Epithelial cell of umbilical artery (primary cell): ENCODE data around the gene XKR3. TPM values are rescaled to one million over a fixed set of nuclear protein-coding genes. Genes with fewer than 3 reads are reported as not detected.

ENCODE experiments used
- total RNA-seq: library from RNA; depleted of rRNA; stranded (reverse); fragments of >200 nt; gene quantifications from 2 replicates; pipeline ENCODE4 v1.2.3, GENCODE V29; 2014

The XKR3 gene
- not detected in 2 replicates for total RNA-seq

DNA sequence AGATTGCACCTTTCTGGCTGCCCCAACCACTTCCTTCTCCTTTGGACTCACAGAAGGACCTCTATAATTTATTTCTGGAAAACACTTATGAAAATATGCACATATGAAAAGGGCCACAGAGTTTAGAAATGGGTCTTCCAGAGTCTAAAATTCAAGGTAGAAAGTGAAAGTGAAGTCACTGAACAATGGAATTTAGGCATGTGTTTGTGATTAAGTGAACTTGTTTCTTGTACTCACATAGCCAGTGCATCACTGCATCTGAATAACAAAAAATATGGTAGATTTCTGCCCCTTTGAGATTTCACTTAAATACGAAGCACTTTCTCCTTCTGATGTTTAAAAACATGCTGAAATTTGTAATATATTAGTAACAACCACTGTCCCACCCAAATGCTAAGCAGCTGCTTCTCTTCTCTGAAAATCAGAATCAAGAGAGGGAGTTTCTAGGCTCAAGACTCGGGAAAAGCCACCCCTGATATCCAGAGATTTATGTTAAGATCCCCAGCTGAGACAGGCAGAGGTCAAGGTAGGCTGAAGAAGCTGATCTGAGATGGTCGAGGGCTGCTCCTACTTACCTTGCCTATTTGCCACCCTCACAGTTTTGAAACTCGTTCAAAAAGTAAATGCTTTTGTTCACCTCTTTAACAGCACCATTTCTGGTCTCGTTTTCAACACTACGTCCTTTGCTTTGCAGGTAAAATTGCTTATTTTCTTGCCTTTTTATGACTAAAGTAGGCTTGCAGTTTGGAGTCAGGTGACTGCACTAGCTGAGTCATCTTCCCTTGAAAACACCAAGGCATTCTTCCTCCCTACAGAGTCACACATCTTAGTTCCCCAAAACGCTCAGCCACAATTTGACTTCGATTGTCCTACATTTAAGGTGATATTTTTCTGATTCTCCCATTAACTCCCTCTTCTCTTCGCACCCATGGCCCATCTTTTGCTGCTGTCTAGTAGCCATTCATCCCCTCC, at the start of gene XKR3:
Gene XKR3 (minus strand): TSS at position 696 of the 972 bp plus-strand sequence. CDS start 17,338 bp downstream, outside the sequence.

Other genes with a start within 250 kb of the XKR3 start
- not detected in 2 replicates for gene CCT8L2, start 232.6 kb downstream of the XKR3 start, total RNA-seq
- not detected in 2 replicates for gene GAB4, start 182.8 kb upstream of the XKR3 start, total RNA-seq